Breast epithelium (tissue), 4 donors: ENCODE measurements around the gene DPT. TPM values are rescaled to one million over a fixed set of nuclear protein-coding genes. Genes with fewer than 3 reads are reported as not detected.

ENCODE experiments used
- DNase-seq, 2 donors: peaks; one replicate each; pipeline ENCODE4 v3.0.0-alpha.2; 2019; ENCODE audit warnings: low spot score in 2 of 2
- H3K27ac ChIP-seq, 2 donors: fragments of 200-600 bp; sonication (generic) in 1 of 2; one replicate each; pipeline ENCODE4 v1.5.1; 2016 to 2019; ENCODE audit warnings: mild to moderate bottlenecking in 1 of 2
- H3K27me3 ChIP-seq, 2 donors: fragments of 200-600 bp; sonication (generic) in 1 of 2; one replicate each; pipeline versions ENCODE4 v1.5.1 to v1.6.0; 2017 to 2019; ENCODE audit warnings: control low read depth in 1 of 2, mild to moderate bottlenecking in 1 of 2
- H3K36me3 ChIP-seq: fragments of 200-600 bp; one replicate; pipeline ENCODE4 v1.5.1; 2019
- H3K4me1 ChIP-seq, 2 donors: fragments of 200-600 bp; sonication (generic); one replicate each; pipeline ENCODE4 v1.5.1; 2016 to 2019; ENCODE audit warnings: control low read depth in 1 of 2
- H3K4me3 ChIP-seq, 3 donors: fragments of 200-600 bp; sonication (generic); 1 replicate in 2 of 3; 2 replicates in 1 of 3; pipeline ENCODE4 v1.5.1; 2016 to 2019; ENCODE audit warnings: mild to moderate bottlenecking in 3 of 3, moderate library complexity in 2 of 3
- H3K9me3 ChIP-seq, 2 donors: fragments of 200-600 bp; sonication (generic) in 1 of 2; one replicate each; pipeline ENCODE4 v1.5.1; 2016 to 2019; ENCODE audit warnings: control low read depth in 1 of 2
- POLR2A ChIP-seq: fragments of 450-650 bp; IDR thresholded peaks from one replicate; pipeline ENCODE4 v1.6.1; 2016; ENCODE audit warnings: antibody characterized with exemption, mild to moderate bottlenecking, moderate library complexity
- POLR2AphosphoS5 ChIP-seq, 3 donors: sonication (generic); formaldehyde crosslinking; IDR thresholded peaks; one replicate each; pipeline ENCODE4 v1.6.1; 2017; ENCODE audit warnings: antibody characterized with exemption in 3 of 3
- intact Hi-C: fragments of 100-400 bp; cut with DNase I; formaldehyde crosslinking; loops from one replicate; pipeline ENCODE4 v1.15.1; 2023; ENCODE audit warnings: low total_unique reads
- total RNA-seq, 3 donors: library from RNA; depleted of rRNA; stranded (reverse); fragments of >200 nt; gene quantifications; one replicate each; pipeline ENCODE4 v1.1.0, GENCODE V29; 2016
- TF ChIP-seq, protein P1 (sequence below), 3 donors: fragments of 450-650 bp; IDR thresholded peaks; one replicate each; pipeline ENCODE4 v1.5.1; 2016 to 2017; ENCODE audit warnings: antibody characterized with exemption in 3 of 3, mild to moderate bottlenecking in 3 of 3, moderate library complexity in 3 of 3

DPT gene
- total RNA-seq, 3 donors from 2014 or later: 26.9 to 740 (median 62.6) TPM

DNA sequence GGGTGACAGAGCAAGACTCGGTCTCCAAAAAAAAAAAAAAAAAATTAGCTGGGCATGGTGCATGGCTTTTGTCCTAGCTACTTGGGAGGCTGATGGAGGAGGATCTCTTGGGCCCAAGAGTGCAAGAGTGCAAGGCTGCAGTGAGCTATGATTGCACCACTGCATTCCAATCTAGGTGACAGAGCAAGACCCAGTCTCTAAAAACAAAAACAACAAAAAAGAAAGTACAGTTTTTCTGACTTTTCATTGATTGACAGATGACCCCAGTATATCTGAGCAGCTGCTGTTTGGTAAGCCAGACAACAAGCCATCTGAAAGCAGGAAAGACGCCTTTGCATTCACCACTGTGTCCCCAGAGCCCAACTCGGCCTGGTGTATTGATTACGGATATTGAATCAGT is 10.9 kb upstream of the DPT start:
- Histone ChIP-seq H3K36me3 (no peaks in the 10 kb centered on the region), H3K9me3 (no peaks in the 10 kb centered on the region), H3K27me3 (no peaks in the 10 kb centered on the region), H3K4me3 (no peak overlapping the region), H3K27ac (no peak overlapping the region), H3K4me1 (no peaks in the 10 kb centered on the region)
- TF ChIP-seq POLR2A (no peak), POLR2AphosphoS5 (IDR thresholded peaks at IDR 0.05) (no peak)
- TF ChIP-seq, protein P1, sequence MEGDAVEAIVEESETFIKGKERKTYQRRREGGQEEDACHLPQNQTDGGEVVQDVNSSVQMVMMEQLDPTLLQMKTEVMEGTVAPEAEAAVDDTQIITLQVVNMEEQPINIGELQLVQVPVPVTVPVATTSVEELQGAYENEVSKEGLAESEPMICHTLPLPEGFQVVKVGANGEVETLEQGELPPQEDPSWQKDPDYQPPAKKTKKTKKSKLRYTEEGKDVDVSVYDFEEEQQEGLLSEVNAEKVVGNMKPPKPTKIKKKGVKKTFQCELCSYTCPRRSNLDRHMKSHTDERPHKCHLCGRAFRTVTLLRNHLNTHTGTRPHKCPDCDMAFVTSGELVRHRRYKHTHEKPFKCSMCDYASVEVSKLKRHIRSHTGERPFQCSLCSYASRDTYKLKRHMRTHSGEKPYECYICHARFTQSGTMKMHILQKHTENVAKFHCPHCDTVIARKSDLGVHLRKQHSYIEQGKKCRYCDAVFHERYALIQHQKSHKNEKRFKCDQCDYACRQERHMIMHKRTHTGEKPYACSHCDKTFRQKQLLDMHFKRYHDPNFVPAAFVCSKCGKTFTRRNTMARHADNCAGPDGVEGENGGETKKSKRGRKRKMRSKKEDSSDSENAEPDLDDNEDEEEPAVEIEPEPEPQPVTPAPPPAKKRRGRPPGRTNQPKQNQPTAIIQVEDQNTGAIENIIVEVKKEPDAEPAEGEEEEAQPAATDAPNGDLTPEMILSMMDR (IDR thresholded peaks at IDR 0.05): no peak
- no peak for DNase-seq
- intact Hi-C loops: loop anchor here (10.0 kb wide), 1 partner anchor 1385 kb away; no protein-coding TSS in a partner anchor

GRCh38 chr1:168736520-168736919 is 7.5 kb upstream of the DPT start:
- H3K9me3 ChIP-seq: no peaks in the 10 kb centered on the region
- no peaks in the 10 kb centered on the region for H3K27me3 ChIP-seq
- H3K27ac ChIP-seq: no peak overlapping the region
- no peak for TF ChIP-seq POLR2A
- TF ChIP-seq, protein P1 (IDR thresholded peaks at IDR 0.05): no peak
- no peak for TF ChIP-seq POLR2AphosphoS5 (IDR thresholded peaks at IDR 0.05)
- no peak overlapping the region for H3K4me3 ChIP-seq
- H3K4me1 ChIP-seq: no peaks in the 10 kb centered on the region
- no peak for DNase-seq
- no peaks in the 10 kb centered on the region for H3K36me3 ChIP-seq
- intact Hi-C loops: loop anchor here (10.0 kb wide), 1 partner anchor 1388 kb away; no protein-coding TSS in a partner anchor

DNA sequence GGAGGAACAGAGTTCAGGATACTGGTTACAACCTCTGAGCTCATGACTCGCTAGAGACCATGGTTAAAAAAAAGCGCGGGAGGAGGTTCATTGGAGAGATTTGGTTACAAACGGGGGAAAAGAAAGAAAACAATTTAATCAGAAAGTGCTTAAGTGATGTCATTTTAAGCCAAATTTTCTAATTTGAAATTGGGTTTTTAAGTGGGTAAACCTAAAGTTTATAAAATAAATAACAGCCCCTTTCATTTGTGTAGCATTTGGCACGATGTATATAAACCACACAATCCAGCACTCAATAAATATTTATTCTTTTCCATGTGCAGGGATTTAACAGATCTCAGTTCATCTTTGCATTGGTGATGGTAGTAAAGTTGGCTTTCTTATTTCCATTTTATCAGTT is 7.0 kb upstream of the DPT start:
- H3K27ac ChIP-seq: no peak overlapping the region
- H3K36me3 ChIP-seq: no peaks in the 10 kb centered on the region
- H3K4me1 ChIP-seq: no peaks in the 10 kb centered on the region
- H3K4me3 ChIP-seq: no peak overlapping the region
- TF ChIP-seq, protein P1 (IDR thresholded peaks at IDR 0.05): no peak
- no peak for TF ChIP-seq POLR2A
- no peak for TF ChIP-seq POLR2AphosphoS5 (IDR thresholded peaks at IDR 0.05)
- intact Hi-C loops: loop anchor here (10.0 kb wide), 1 partner anchor 1389 kb away; no protein-coding TSS in a partner anchor
- no peaks in the 10 kb centered on the region for H3K27me3 ChIP-seq
- no peaks in the 10 kb centered on the region for H3K9me3 ChIP-seq
- no peak for DNase-seq

GRCh38 chr1:168734946-168735345 is 5.9 kb upstream of the DPT start:
- Histone ChIP-seq H3K27me3 (no peaks in the 10 kb centered on the region), H3K36me3 (no peaks in the 10 kb centered on the region), H3K9me3 (no peaks in the 10 kb centered on the region), H3K4me3 (no peak overlapping the region), H3K27ac (no peak overlapping the region), H3K4me1 (no peaks in the 10 kb centered on the region)
- no peak for DNase-seq
- TF ChIP-seq, protein P1 (IDR thresholded peaks at IDR 0.05): no peak
- TF ChIP-seq POLR2AphosphoS5 (IDR thresholded peaks at IDR 0.05) (no peak), POLR2A (no peak)
- intact Hi-C loops: loop anchor here (10.0 kb wide), 1 partner anchor 1390 kb away; no protein-coding TSS in a partner anchor

GRCh38 chr1:168734271-168734670 is 5.3 kb upstream of the DPT start:
- Histone ChIP-seq H3K27me3 (no peaks in the 10 kb centered on the region), H3K27ac (no peak overlapping the region), H3K4me3 (no peak overlapping the region), H3K4me1 (no peaks in the 10 kb centered on the region), H3K9me3 (no peaks in the 10 kb centered on the region), H3K36me3 (no peaks in the 10 kb centered on the region)
- intact Hi-C loops: loop anchor here (10.0 kb wide), 1 partner anchor 1391 kb away; no protein-coding TSS in a partner anchor
- DNase-seq: no peak
- TF ChIP-seq POLR2AphosphoS5 (IDR thresholded peaks at IDR 0.05) (no peak), POLR2A (no peak)
- TF ChIP-seq, protein P1 (IDR thresholded peaks at IDR 0.05): no peak
